H1 (cell line): ENCODE measurements around the gene IKZF5. TPM values are rescaled to one million over a fixed set of nuclear protein-coding genes. Genes with fewer than 3 reads are reported as not detected.

Experiments
- CTCF ChIA-PET: fragments of 300-600 bp; sonication (Branson Sonifier 250); formaldehyde crosslinking; loops from one replicate; lab custom pipeline; 2021; ENCODE audit not compliant: partially characterized antibody; lab: Charles Lee
- POLR2A ChIA-PET: fragments of 300-600 bp; sonication (Branson Sonifier 250); formaldehyde crosslinking; loops from one replicate; lab custom pipeline; 2021; ENCODE audit warnings: inconsistent platforms; ENCODE audit not compliant: partially characterized antibody; lab: Charles Lee
- DNase-seq, 2 experiments: peaks; one replicate each; pipeline versions ENCODE4 v3.0.0 to v3.0.0-alpha.2; 2010 to 2022; ENCODE audit warnings: low spot score in 2 of 2, low read depth in 1 of 2, mixed read lengths in 1 of 2
- FAIRE-seq: peaks from 2 replicates; lab custom pipeline; 2011; peaks lifted over from hg19 to GRCh38; lab: Jason Lieb, UNC
- H2AFZ ChIP-seq: 2 replicates; pipeline ENCODE4 v1.8.1; 2012; ENCODE audit warnings: low read length, inconsistent platforms
- H2AK5ac ChIP-seq: 2 replicates; pipeline ENCODE4 v1.6.1; 2013; ENCODE audit warnings: low read depth, low read length
- H2BK120ac ChIP-seq: replicated peaks from 2 replicates; pipeline ENCODE3; 2013; ENCODE audit warnings: low read depth, low read length, inconsistent platforms
- H2BK12ac ChIP-seq: 2 replicates; pipeline ENCODE4 v1.6.1; 2013; ENCODE audit warnings: low read depth, low read length
- H2BK15ac ChIP-seq: 2 replicates; pipeline ENCODE4 v1.6.1; 2013; ENCODE audit warnings: low read length
- H2BK20ac ChIP-seq: 2 replicates; pipeline ENCODE4 v1.6.1; 2013; ENCODE audit warnings: low read length
- H2BK5ac ChIP-seq: 2 replicates; pipeline ENCODE4 v1.6.1; 2013; ENCODE audit warnings: low read depth, low read length
- H3K14ac ChIP-seq: 2 replicates; pipeline ENCODE4 v1.6.1; 2013; ENCODE audit warnings: inconsistent platforms; ENCODE audit not compliant: insufficient read length
- H3K18ac ChIP-seq: 2 replicates; pipeline ENCODE4 v1.6.1; 2013; ENCODE audit warnings: low read length; ENCODE audit errors: extremely low read depth
- H3K23ac ChIP-seq: 2 replicates; pipeline ENCODE4 v1.6.1; 2013; ENCODE audit warnings: inconsistent platforms; ENCODE audit not compliant: insufficient read length
- H3K23me2 ChIP-seq: 2 replicates; pipeline ENCODE4 v1.6.1; 2013; ENCODE audit warnings: low read depth, low read length
- H3K27ac ChIP-seq: 2 replicates; pipeline ENCODE4 v1.6.1; 2011; ENCODE audit warnings: low read depth, low read length, inconsistent platforms
- H3K27me3 ChIP-seq, 4 experiments: replicated peaks in 1 of 4; 1 replicate in 1 of 4; 2 replicates in 3 of 4; pipeline versions ENCODE4 v1.6.1 to v1.8.1; 2011 to 2013; ENCODE audit warnings: low read length in 3 of 4, mild to moderate bottlenecking in 3 of 4, inconsistent platforms in 2 of 4, mixed read lengths in 2 of 4, moderate library complexity in 1 of 4; ENCODE audit not compliant: control insufficient read depth in 3 of 4, insufficient read depth in 3 of 4; ENCODE audit errors: extremely low read depth in 1 of 4
- H3K36me3 ChIP-seq, 4 experiments: 2 replicates each; pipeline versions ENCODE4 v1.6.1 to v1.8.1; 2011 to 2013; ENCODE audit warnings: mild to moderate bottlenecking in 4 of 4, low read length in 3 of 4, moderate library complexity in 2 of 4, control low read depth in 1 of 4, inconsistent platforms in 1 of 4; ENCODE audit not compliant: insufficient read depth in 4 of 4, control insufficient read depth in 2 of 4
- H3K4ac ChIP-seq: replicated peaks from 2 replicates; pipeline ENCODE3; 2013; ENCODE audit warnings: low read length, low read depth, mixed read lengths, inconsistent platforms; ENCODE audit not compliant: insufficient read length
- H3K4me1 ChIP-seq, 4 experiments: replicated peaks in 1 of 4; 1 replicate in 1 of 4; 2 replicates in 3 of 4; pipeline versions ENCODE4 v1.6.1 to v1.8.1; 2011 to 2013; ENCODE audit warnings: low read length in 3 of 4, inconsistent platforms in 2 of 4, mixed read lengths in 1 of 4; ENCODE audit not compliant: insufficient read depth in 4 of 4, control insufficient read depth in 3 of 4
- H3K4me2 ChIP-seq, 2 experiments: 2 replicates each; pipeline versions ENCODE4 v1.6.1 to v1.8.1; 2011 to 2013; ENCODE audit warnings: low read depth in 2 of 2, low read length in 2 of 2, control low read depth in 1 of 2, inconsistent platforms in 1 of 2, mild to moderate bottlenecking in 1 of 2; ENCODE audit not compliant: insufficient read depth in 1 of 2
- H3K4me3 ChIP-seq, 4 experiments: fragments of 200-600, 300-600 bp in 1 of 4; sonication (generic), shearing (Covaris generic), sonication (Bioruptor Twin) in 1 of 4; 2 replicates each; pipeline versions ENCODE4 v1.5.1 to v1.8.1; 2011 to 2016; ENCODE audit warnings: low read length in 4 of 4, low read depth in 3 of 4, control low read depth in 2 of 4, inconsistent platforms in 2 of 4, mild to moderate bottlenecking in 2 of 4, mixed read lengths in 1 of 4, moderate library complexity in 1 of 4; ENCODE audit not compliant: insufficient read depth in 2 of 4; ENCODE audit errors: extremely low read depth in 1 of 4
- H3K56ac ChIP-seq: replicated peaks from 2 replicates; pipeline ENCODE3; 2013; ENCODE audit warnings: low read depth, mild to moderate bottlenecking, mixed read lengths, low read length, inconsistent platforms; ENCODE audit not compliant: insufficient read length
- H3K79me1 ChIP-seq: 2 replicates; pipeline ENCODE4 v1.6.1; 2013; ENCODE audit warnings: low read depth, low read length, control low read depth
- H3K79me2 ChIP-seq, 2 experiments: 2 replicates each; pipeline versions ENCODE4 v1.6.1 to v1.8.1; 2012 to 2013; ENCODE audit warnings: low read length in 2 of 2, mild to moderate bottlenecking in 2 of 2, inconsistent platforms in 1 of 2; ENCODE audit not compliant: insufficient read depth in 2 of 2, control insufficient read depth in 1 of 2
- H3K9ac ChIP-seq, 4 experiments: replicated peaks in 1 of 4; 1 replicate in 1 of 4; 2 replicates in 3 of 4; pipeline versions ENCODE4 v1.6.1 to v1.8.1; 2011 to 2013; ENCODE audit warnings: low read depth in 3 of 4, low read length in 3 of 4, control low read depth in 2 of 4, mild to moderate bottlenecking in 2 of 4, moderate library complexity in 2 of 4, inconsistent platforms in 1 of 4; ENCODE audit errors: extremely low read depth in 1 of 4
- H3K9me3 ChIP-seq, 2 experiments: 2 replicates each; pipeline versions ENCODE4 v1.6.1 to v1.8.1; 2012 to 2013; ENCODE audit warnings: mild to moderate bottlenecking in 2 of 2, moderate library complexity in 2 of 2, control low read depth in 1 of 2, inconsistent platforms in 1 of 2, low read depth in 1 of 2, low read length in 1 of 2, mixed read lengths in 1 of 2; ENCODE audit not compliant: insufficient read depth in 2 of 2
- H4K20me1 ChIP-seq, 2 experiments: replicated peaks in 1 of 2; 2 replicates each; pipeline versions ENCODE3 to v1.8.1; 2011 to 2013; ENCODE audit warnings: inconsistent platforms in 2 of 2, low read length in 2 of 2, mild to moderate bottlenecking in 1 of 2; ENCODE audit not compliant: insufficient read depth in 2 of 2, control insufficient read depth in 1 of 2
- H4K5ac ChIP-seq: 2 replicates; pipeline ENCODE4 v1.6.1; 2013; ENCODE audit warnings: low read length, low read depth, mixed read lengths, inconsistent platforms; ENCODE audit not compliant: insufficient read length
- H4K8ac ChIP-seq: 2 replicates; pipeline ENCODE4 v1.8.0; 2013; ENCODE audit warnings: mild to moderate bottlenecking, moderate library complexity, low read length, inconsistent platforms; ENCODE audit not compliant: insufficient read depth; ENCODE audit errors: extremely low read depth
- H4K91ac ChIP-seq: replicated peaks from 2 replicates; pipeline ENCODE3; 2013; ENCODE audit warnings: low read length, mixed read lengths, inconsistent platforms; ENCODE audit not compliant: insufficient read length
- CEBPB ChIP-seq: IDR thresholded peaks from 2 replicates; pipeline ENCODE4 v1.6.1; 2012; ENCODE audit warnings: low read depth, low read length
- CHD1 ChIP-seq: IDR thresholded peaks from 2 replicates; pipeline ENCODE4 v1.6.1; 2012; ENCODE audit warnings: low read depth, low read length, improper control_type of control experiment
- CHD2 ChIP-seq: IDR thresholded peaks from 2 replicates; pipeline ENCODE4 v1.6.1; 2012; ENCODE audit warnings: low read length, improper control_type of control experiment
- CREB1 ChIP-seq: IDR thresholded peaks from 2 replicates; pipeline ENCODE4 v1.6.1; 2012; ENCODE audit warnings: inconsistent platforms
- CTCF ChIP-seq, 3 experiments: IDR thresholded peaks; 1 replicate in 2 of 3; 2 replicates in 1 of 3; pipeline versions ENCODE4 v1.5.1 to v1.6.1; 2011; ENCODE audit warnings: low read length in 3 of 3, mild to moderate bottlenecking in 3 of 3, inconsistent platforms in 2 of 3, low read depth in 1 of 3, moderate library complexity in 1 of 3; ENCODE audit not compliant: insufficient read depth in 1 of 3; ENCODE audit errors: control extremely low read depth in 1 of 3
- MAFK ChIP-seq: IDR thresholded peaks from 2 replicates; pipeline ENCODE4 v1.6.1; 2012; ENCODE audit warnings: low read depth, mild to moderate bottlenecking, improper control_type of control experiment, low read length
- RXRA ChIP-seq: IDR thresholded peaks from 2 replicates; pipeline ENCODE4 v1.6.1; 2011; ENCODE audit warnings: low read depth, mild to moderate bottlenecking, low read length, moderate library complexity; ENCODE audit not compliant: insufficient read depth
- SRF ChIP-seq: IDR thresholded peaks from 2 replicates; pipeline ENCODE4 v1.6.1; 2011; ENCODE audit warnings: mild to moderate bottlenecking, low read depth, low read length, moderate library complexity
- SUZ12 ChIP-seq: fragments of 200-600 bp; sonication (generic); IDR thresholded peaks from 2 replicates; pipeline ENCODE4 v1.6.1; 2012; ENCODE audit warnings: mild to moderate bottlenecking, inconsistent platforms, low read length, moderate library complexity, mixed read lengths
- YY1 ChIP-seq: IDR thresholded peaks from 2 replicates; pipeline ENCODE4 v1.6.1; 2011; ENCODE audit warnings: low read depth, mild to moderate bottlenecking, low read length
- ZNF274 ChIP-seq: IDR thresholded peaks from 2 replicates; pipeline ENCODE4 v1.7.0; 2012; ENCODE audit warnings: low read length, borderline replicate concordance; ENCODE audit errors: extremely low read depth
- WGBS, 2 experiments: shearing (Covaris generic) in 1 of 2; methylation state at CpG; one replicate each; pipeline versions ENCODE4 v1.1.6 to v1.1.7; 2013 to 2015; ENCODE audit warnings: low lambda C conversion rate in 2 of 2, mixed read lengths in 2 of 2, inconsistent platforms in 1 of 2, low coverage in 1 of 2, missing lambda C conversion rate in 1 of 2; ENCODE audit not compliant: insufficient replicate concordance in 2 of 2, insufficient coverage in 1 of 2, insufficient read length in 1 of 2; ENCODE audit errors: extremely low coverage in 1 of 2, missing lambda C conversion rate in 1 of 2; 5-methylcytosine and 5-hydroxymethylcytosine counted together
- polyA plus RNA-seq, 7 experiments: library from polyadenylated mRNA; depleted of rRNA in 3 of 7; stranded (reverse) in 5 of 7; unstranded in 2 of 7; fragments of >200 nt in 5 of 7; fragments of 200-250 nt in 2 of 7; gene quantifications; 1 replicate in 5 of 7; 2 replicates in 1 of 7; 4 replicates in 1 of 7; pipeline versions ENCODE4 v1.2.1 to v1.2.3, GENCODE V29; 2011 to 2013; ENCODE audit warnings: missing spikeins in 2 of 7, mixed read lengths in 2 of 7
- total RNA-seq: library from RNA; stranded (reverse); fragmentation: NEBNext Ultra II Directional; extraction: Animal tissue kit (Norgen Biotek cat#: 25700); gene quantifications from 2 replicates; pipeline ENCODE4 v1.2.1, GENCODE V29; 2021
- TF ChIP-seq, protein P1 (sequence below): IDR thresholded peaks from 2 replicates; pipeline ENCODE4 v1.6.1; 2011; ENCODE audit warnings: low read length, improper control_type of control experiment

Gene IKZF5
- total and polyA plus RNA-seq, 2 of the 8 experiments (the other 6 are each of a cell fraction or from before 2014, with no cell fraction given): 5.2 to 15.3 TPM

DNA sequence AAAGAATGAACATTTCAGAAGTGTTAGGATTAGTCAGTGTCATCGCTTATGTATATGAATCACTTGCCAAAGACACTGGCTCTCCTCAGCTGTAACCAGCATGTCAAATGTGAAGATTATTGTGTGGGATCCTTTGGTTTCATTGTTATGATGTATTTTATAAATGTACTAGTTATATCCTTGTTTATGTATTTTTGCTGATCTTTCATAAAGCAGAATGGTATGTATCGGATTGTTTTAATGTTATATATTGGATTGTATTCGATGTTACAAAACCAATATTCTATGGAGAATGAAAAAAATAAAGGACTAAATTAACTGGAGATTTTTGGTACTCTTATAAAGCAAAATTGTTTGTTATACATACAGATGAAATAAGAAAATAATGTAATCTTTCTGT lies 49.4 kb upstream of the IKZF5 start:
- H3K36me3 ChIP-seq: peaks cover 0 to 13% (median 2%) of the 10 kb centered on the region in 4 experiments; a peak in 3 of 8 replicates
- POLR2A ChIA-PET: no interaction called here
- no peaks in the 10 kb centered on the region for H3K4me1 ChIP-seq
- H4K91ac ChIP-seq: no peak overlapping the region
- H3K27ac ChIP-seq: no peak overlapping the region
- no peak overlapping the region for H3K4me2 ChIP-seq
- H3K79me2 ChIP-seq: no peaks in the 10 kb centered on the region
- H2AK5ac ChIP-seq: no peak overlapping the region
- no peak overlapping the region for H3K14ac ChIP-seq
- H2AFZ ChIP-seq: no peak overlapping the region
- H4K8ac ChIP-seq: no peak overlapping the region
- H3K9ac ChIP-seq: no peak overlapping the region
- H2BK120ac ChIP-seq: no peak overlapping the region
- H3K27me3 ChIP-seq: no peaks in the 10 kb centered on the region
- CTCF ChIA-PET: interaction anchor here (0.6 to 1.3 kb wide), 5 partner anchors 13 to 507 kb away, joined by 3 to 4 read pairs (median 3); no protein-coding TSS in a partner anchor
- no peaks in the 10 kb centered on the region for H3K9me3 ChIP-seq
- H4K5ac ChIP-seq: no peak overlapping the region
- no peak overlapping the region for H3K18ac ChIP-seq
- H3K4me3 ChIP-seq: no peak overlapping the region
- 86% methylated on average over 3 of the region's 3 CpGs; no CpG with 5 or more reads in 1 of the 2 experiments for WGBS, 2 experiments
- no peaks in the 10 kb centered on the region for H4K20me1 ChIP-seq
- no peaks in the 10 kb centered on the region for H3K79me1 ChIP-seq
- no peaks in the 10 kb centered on the region for H3K23me2 ChIP-seq
- FAIRE-seq (no peak), DNase-seq (no peak)
- no peak overlapping the region for H3K56ac ChIP-seq
- no peak overlapping the region for H2BK5ac ChIP-seq
- no peak overlapping the region for H2BK12ac ChIP-seq
- H2BK20ac ChIP-seq: no peak overlapping the region
- H2BK15ac ChIP-seq: no peak overlapping the region
- H3K23ac ChIP-seq: no peak overlapping the region
- H3K4ac ChIP-seq: no peak overlapping the region
- no peak for TF ChIP-seq CREB1
- TF ChIP-seq CHD2: no peak
- TF ChIP-seq ZNF274: no peak
- no peak for TF ChIP-seq YY1
- TF ChIP-seq RXRA: no peak
- TF ChIP-seq CTCF (IDR thresholded peaks at IDR 0.05; ENCODE audit: control extremely low read depth in 1 of 3, insufficient read depth in 1 of 3, low read depth in 1 of 3, low read length in 3 of 3): no peak
- no peak for TF ChIP-seq MAFK
- no peak for TF ChIP-seq CEBPB
- TF ChIP-seq SUZ12: no peak
- TF ChIP-seq CHD1: no peak
- TF ChIP-seq, protein P1, sequence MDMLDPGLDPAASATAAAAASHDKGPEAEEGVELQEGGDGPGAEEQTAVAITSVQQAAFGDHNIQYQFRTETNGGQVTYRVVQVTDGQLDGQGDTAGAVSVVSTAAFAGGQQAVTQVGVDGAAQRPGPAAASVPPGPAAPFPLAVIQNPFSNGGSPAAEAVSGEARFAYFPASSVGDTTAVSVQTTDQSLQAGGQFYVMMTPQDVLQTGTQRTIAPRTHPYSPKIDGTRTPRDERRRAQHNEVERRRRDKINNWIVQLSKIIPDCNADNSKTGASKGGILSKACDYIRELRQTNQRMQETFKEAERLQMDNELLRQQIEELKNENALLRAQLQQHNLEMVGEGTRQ: no peak
- TF ChIP-seq SRF: no peak
